ENCODE results near the gene NFKBIE. TPM values are rescaled to one million over a fixed set of nuclear protein-coding genes. Genes with fewer than 3 reads are reported as not detected.
A peak's percentile ranks its signal among the peaks of the same experiment; 100 is the strongest.

NFKBIE gene
- total and polyA plus RNA-seq, 2 of the 13 experiments (the other 11 are each of a cell fraction or from before 2014, with no cell fraction given): 6.7 to 14.5 TPM

GRCh38 chr6:44219053-44219814 is 46.1 kb downstream of the NFKBIE start (continued):
- no peak for TF ChIP-seq BRF2 (CRISPR knock-in tag; IDR thresholded peaks at IDR 0.05)
- TF ChIP-seq YY1 (IDR thresholded peaks at IDR 0.05; ENCODE audit: insufficient read depth, insufficient replicate concordance, low read depth, low read length): peak; percentile 55
- TF ChIP-seq ZNF264 (CRISPR knock-in tag; IDR thresholded peaks at IDR 0.05): peak; percentile 62
- no peak for TF ChIP-seq RERE (CRISPR knock-in tag; IDR thresholded peaks at IDR 0.05; ENCODE audit: low read depth)
- peak; percentile 78; the same call in 1 of the 2 replicates for TF ChIP-seq ZNF33B (CRISPR knock-in tag; IDR thresholded peaks at IDR 0.05)
- TF ChIP-seq HMGA1 (CRISPR knock-in tag; conservative IDR thresholded peaks at IDR 0.05): no peak
- no peak for TF ChIP-seq SRY (CRISPR knock-in tag; IDR thresholded peaks at IDR 0.05)
- TF ChIP-seq ZNF737 (CRISPR knock-in tag; IDR thresholded peaks at IDR 0.05; ENCODE audit: borderline replicate concordance): no peak
- no peak for TF ChIP-seq ZSCAN30 (CRISPR knock-in tag; IDR thresholded peaks at IDR 0.05)
- TF ChIP-seq ZSCAN29 (CRISPR knock-in tag; conservative IDR thresholded peaks at IDR 0.05): peak; percentile 84
- peak; percentile 81 for TF ChIP-seq TFDP2 (CRISPR knock-in tag; IDR thresholded peaks at IDR 0.05)
- TF ChIP-seq AHDC1 (CRISPR knock-in tag; IDR thresholded peaks at IDR 0.05; ENCODE audit: borderline replicate concordance): no peak
- no peak for TF ChIP-seq ZNF446 (CRISPR knock-in tag; IDR thresholded peaks at IDR 0.05)
- TF ChIP-seq KLF16 (CRISPR knock-in tag; IDR thresholded peaks at IDR 0.05): peak in 1 of 2 experiments; percentile 90; a peak in 2 of 4 replicates

Measured in HepG2 (cell line).